Vagina (tissue), 2 donors: Measurements from ENCODE around the gene TAOK3. TPM values are rescaled to one million over a fixed set of nuclear protein-coding genes. Genes with fewer than 3 reads are reported as not detected.

Source experiments
- DNase-seq, 2 donors: peaks; one replicate each; pipeline ENCODE4 v3.0.0-alpha.2; 2017; ENCODE audit errors: extremely low spot score in 2 of 2
- H3K27ac ChIP-seq: fragments of 200-600 bp; sonication (generic); one replicate; pipeline ENCODE4 v1.5.1; 2019
- H3K27me3 ChIP-seq: fragments of 200-600 bp; sonication (generic); one replicate; pipeline ENCODE4 v1.5.1; 2019
- H3K36me3 ChIP-seq, 2 donors: fragments of 200-600 bp; sonication (generic); one replicate each; pipeline ENCODE4 v1.5.1; 2017 to 2019
- H3K4me1 ChIP-seq: fragments of 200-600 bp; sonication (generic); one replicate; pipeline ENCODE4 v1.5.1; 2019
- H3K4me3 ChIP-seq, 2 donors: fragments of 200-600 bp; sonication (generic); 1 replicate in 1 of 2; 2 replicates in 1 of 2; pipeline ENCODE4 v1.5.1; 2016 to 2019
- H3K9me3 ChIP-seq: fragments of 200-600 bp; sonication (generic); one replicate; pipeline ENCODE4 v1.5.1; 2019
- POLR2A ChIP-seq, 2 donors: fragments of 450-650 bp; IDR thresholded peaks; one replicate each; pipeline ENCODE4 v1.6.1; 2017; ENCODE audit warnings: antibody characterized with exemption in 2 of 2, mild to moderate bottlenecking in 2 of 2, moderate library complexity in 2 of 2
- POLR2AphosphoS5 ChIP-seq, 2 donors: sonication (generic); formaldehyde crosslinking; IDR thresholded peaks; one replicate each; pipeline ENCODE4 v1.9.0; 2017; ENCODE audit warnings: antibody characterized with exemption in 2 of 2, mild to moderate bottlenecking in 2 of 2, low read depth in 1 of 2; ENCODE audit not compliant: insufficient read depth in 1 of 2
- intact Hi-C: fragments of 100-400 bp; cut with DNase I; formaldehyde crosslinking; loops from one replicate; pipeline ENCODE4 v1.15.1; 2023
- total RNA-seq: library from RNA; depleted of rRNA; stranded (reverse); fragments of >200 nt; gene quantifications from one replicate; pipeline ENCODE4 v1.2.3, GENCODE V29; 2016
- TF ChIP-seq, protein P1 (sequence below), 3 experiments: fragments of 450-650 bp in 2 of 3; fragments of 200-600 bp in 1 of 3; sonication (generic) in 1 of 3; IDR thresholded peaks; one replicate each; pipeline ENCODE4 v1.5.1; 2017 to 2019; ENCODE audit warnings: antibody characterized with exemption in 3 of 3, mild to moderate bottlenecking in 2 of 3, moderate library complexity in 2 of 3

TAOK3 gene
- total RNA-seq, 1 donor from 2014 or later = 41.0 TPM

DNA sequence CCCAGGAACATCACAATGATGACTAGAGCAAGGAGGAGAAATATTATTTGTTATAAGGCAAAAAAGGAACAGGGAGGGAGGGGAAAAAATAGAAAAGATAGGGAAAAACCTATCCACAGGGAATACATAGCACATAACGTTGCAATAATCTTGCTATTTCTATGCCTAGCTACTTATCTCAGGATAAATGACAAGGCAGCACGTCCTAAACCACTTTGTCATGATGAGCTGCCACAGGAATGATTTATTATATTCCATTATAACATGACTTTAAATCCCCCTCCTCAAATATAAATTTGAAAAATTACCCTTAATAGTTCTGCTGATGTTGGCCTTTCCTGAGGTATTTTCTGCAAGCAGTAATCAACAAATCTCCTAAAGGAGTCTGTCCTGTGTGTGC lies 160.1 kb downstream of the TAOK3 start:
- H3K27ac ChIP-seq = no peak overlapping the region
- TF ChIP-seq POLR2AphosphoS5 (IDR thresholded peaks at IDR 0.05; ENCODE audit: insufficient read depth in 1 of 2, low read depth in 1 of 2) = no peak
- TF ChIP-seq, protein P1, sequence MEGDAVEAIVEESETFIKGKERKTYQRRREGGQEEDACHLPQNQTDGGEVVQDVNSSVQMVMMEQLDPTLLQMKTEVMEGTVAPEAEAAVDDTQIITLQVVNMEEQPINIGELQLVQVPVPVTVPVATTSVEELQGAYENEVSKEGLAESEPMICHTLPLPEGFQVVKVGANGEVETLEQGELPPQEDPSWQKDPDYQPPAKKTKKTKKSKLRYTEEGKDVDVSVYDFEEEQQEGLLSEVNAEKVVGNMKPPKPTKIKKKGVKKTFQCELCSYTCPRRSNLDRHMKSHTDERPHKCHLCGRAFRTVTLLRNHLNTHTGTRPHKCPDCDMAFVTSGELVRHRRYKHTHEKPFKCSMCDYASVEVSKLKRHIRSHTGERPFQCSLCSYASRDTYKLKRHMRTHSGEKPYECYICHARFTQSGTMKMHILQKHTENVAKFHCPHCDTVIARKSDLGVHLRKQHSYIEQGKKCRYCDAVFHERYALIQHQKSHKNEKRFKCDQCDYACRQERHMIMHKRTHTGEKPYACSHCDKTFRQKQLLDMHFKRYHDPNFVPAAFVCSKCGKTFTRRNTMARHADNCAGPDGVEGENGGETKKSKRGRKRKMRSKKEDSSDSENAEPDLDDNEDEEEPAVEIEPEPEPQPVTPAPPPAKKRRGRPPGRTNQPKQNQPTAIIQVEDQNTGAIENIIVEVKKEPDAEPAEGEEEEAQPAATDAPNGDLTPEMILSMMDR (IDR thresholded peaks at IDR 0.05) = no peak
- TF ChIP-seq POLR2A (IDR thresholded peaks at IDR 0.05) = no peak
- no peaks in the 10 kb centered on the region for H3K9me3 ChIP-seq
- DNase-seq = no peak
- H3K4me1 ChIP-seq = no peaks in the 10 kb centered on the region
- H3K36me3 ChIP-seq = peaks cover 0 to 10% of the 10 kb centered on the region in 2 donors
- H3K27me3 ChIP-seq = no peaks in the 10 kb centered on the region
- no peak overlapping the region for H3K4me3 ChIP-seq
- intact Hi-C loops = no loop called here

DNA sequence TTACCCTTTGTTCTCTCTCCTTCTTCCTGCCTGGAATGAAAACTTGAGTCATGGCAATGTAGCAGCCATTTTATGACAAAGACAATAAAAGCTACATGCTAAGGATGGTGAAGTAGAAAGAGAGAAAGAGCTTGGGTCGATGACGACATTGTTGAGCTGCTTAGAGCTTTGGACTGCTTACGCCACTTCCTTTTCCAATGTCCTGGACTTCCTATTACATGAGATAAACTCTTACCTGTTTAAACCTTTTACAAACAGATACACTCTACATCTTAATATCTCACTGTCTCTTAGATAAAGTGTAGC lies 166.6 kb downstream of the TAOK3 start:
- Histone ChIP-seq H3K36me3 (no peaks in the 10 kb centered on the region), H3K27me3 (no peaks in the 10 kb centered on the region), H3K4me3 (no peak overlapping the region), H3K4me1 (no peaks in the 10 kb centered on the region), H3K9me3 (no peaks in the 10 kb centered on the region), H3K27ac (no peak overlapping the region)
- intact Hi-C loops = no loop called here
- TF ChIP-seq POLR2AphosphoS5 (IDR thresholded peaks at IDR 0.05; ENCODE audit: insufficient read depth in 1 of 2, low read depth in 1 of 2) (no peak), POLR2A (IDR thresholded peaks at IDR 0.05) (no peak)
- TF ChIP-seq, protein P1 (IDR thresholded peaks at IDR 0.05) = no peak
- DNase-seq = no peak

DNA sequence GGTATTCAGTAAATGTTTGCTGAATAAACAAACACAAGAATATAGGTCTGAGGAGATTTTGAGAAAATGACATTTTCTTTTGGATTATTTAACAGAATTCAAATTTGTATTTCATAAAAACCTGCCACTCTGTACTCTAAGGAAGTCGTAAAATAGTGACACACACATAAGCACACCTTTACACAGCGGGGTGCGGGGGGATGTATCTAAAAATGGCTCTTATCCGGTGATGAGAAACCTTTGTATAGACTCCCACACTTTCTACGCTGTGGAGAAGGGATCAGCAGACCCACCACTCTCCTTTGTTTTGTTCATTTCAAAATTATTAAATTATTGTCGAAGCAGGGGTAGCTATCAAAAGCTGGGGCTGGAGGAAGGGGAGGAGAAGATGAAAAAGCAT lies 178.7 kb downstream of the TAOK3 start:
- H3K9me3 ChIP-seq = no peaks in the 10 kb centered on the region
- H3K27me3 ChIP-seq = no peaks in the 10 kb centered on the region
- intact Hi-C loops = no loop called here
- H3K4me1 ChIP-seq = peaks cover 17% of the 10 kb centered on the region
- H3K36me3 ChIP-seq = peaks cover 2 to 25% of the 10 kb centered on the region in 2 donors
- H3K27ac ChIP-seq = no peak overlapping the region
- no peak overlapping the region for H3K4me3 ChIP-seq
- TF ChIP-seq POLR2A (IDR thresholded peaks at IDR 0.05) = no peak
- DNase-seq = no peak

DNA sequence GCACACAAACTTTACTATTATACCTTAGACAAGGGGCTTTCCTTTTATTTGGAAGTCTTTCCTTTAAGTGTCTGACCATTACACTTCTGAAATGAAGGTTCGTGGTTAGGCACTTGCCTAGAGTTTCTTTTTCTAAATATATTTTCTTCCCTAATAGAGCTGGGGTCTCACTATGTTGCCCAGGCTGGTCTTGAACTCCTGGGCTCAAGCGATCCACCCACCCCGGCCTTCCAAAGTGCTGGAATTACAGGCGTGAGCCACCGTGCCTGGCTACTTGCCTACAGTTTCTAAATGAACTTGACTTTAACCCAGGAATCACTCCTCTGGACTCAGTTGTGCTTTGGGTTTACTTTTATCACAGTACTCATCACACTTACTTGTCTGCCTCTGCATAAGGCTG lies 179.2 kb downstream of the TAOK3 start:
- Histone ChIP-seq H3K4me1 (peaks cover 20% of the 10 kb centered on the region), H3K27ac (no peak overlapping the region), H3K9me3 (no peaks in the 10 kb centered on the region), H3K36me3 (peaks cover 0 to 21% of the 10 kb centered on the region in 2 donors), H3K4me3 (no peak overlapping the region), H3K27me3 (no peaks in the 10 kb centered on the region)
- DNase-seq = no peak
- TF ChIP-seq POLR2A (IDR thresholded peaks at IDR 0.05) (no peak), POLR2AphosphoS5 (IDR thresholded peaks at IDR 0.05; ENCODE audit: insufficient read depth in 1 of 2, low read depth in 1 of 2) (no peak)
- TF ChIP-seq, protein P1 (IDR thresholded peaks at IDR 0.05) = no peak
- intact Hi-C loops = no loop called here

DNA sequence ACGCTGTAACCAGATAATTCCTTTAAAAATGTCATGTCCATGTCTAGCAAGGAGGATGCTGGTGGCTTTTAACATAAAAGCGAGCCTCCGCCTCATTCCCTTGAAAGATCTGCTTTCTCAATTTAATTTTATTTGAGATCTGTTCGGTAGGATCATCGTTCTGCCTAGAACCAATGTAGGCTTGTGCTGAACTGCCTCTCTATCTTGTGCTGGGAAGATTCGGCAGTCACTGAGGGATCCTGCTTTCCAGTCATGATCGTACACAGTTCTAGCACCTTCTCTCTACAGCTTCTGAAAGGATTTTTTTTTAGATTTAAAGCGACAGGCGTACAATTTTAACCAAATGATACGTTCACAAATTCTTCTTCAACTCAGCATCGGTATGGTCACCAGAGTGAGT lies 182.4 kb downstream of the TAOK3 start:
- Histone ChIP-seq H3K4me3 (peak overlapping the region; percentile 34 to 37), H3K27ac (peak overlapping the region; percentile 82), H3K27me3 (no peaks in the 10 kb centered on the region), H3K9me3 (no peaks in the 10 kb centered on the region), H3K36me3 (peaks cover 0 to 8% of the 10 kb centered on the region in 2 donors), H3K4me1 (peaks cover 27% of the 10 kb centered on the region)
- peak in 1 of 2 donors; percentile 40 for TF ChIP-seq POLR2AphosphoS5 (IDR thresholded peaks at IDR 0.05; ENCODE audit: insufficient read depth in 1 of 2, low read depth in 1 of 2)
- TF ChIP-seq, protein P1 (IDR thresholded peaks at IDR 0.05) = no peak
- intact Hi-C loops = no loop called here
- DNase-seq = no peak

DNA sequence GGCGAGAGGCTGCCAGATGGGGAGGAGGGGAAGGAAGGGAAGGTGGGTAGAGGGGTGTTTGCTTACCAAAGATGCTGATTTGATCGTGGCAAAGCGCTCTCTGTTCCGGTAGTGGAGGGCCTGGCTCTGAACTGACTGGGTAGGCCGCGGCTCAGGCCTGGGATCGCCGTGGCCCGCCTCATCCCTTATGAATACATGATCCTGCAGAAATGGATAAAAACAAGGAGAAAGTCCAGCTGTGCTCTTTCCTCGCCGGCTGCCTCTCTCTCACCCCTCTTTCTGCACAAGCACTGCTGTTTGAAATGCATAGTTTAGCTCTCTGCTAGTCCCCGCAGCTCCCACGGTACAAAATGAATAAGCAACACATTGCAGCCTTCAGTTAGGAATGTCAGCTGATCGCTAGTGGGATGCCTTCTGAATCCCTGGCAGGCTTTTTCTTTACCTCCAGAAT lies 182.9 kb downstream of the TAOK3 start:
- intact Hi-C loops = no loop called here
- peak overlapping the region; percentile 82 for H3K27ac ChIP-seq
- H3K4me3 ChIP-seq = peak overlapping the region; percentile 34 to 37
- TF ChIP-seq POLR2A (IDR thresholded peaks at IDR 0.05) (no peak), POLR2AphosphoS5 (IDR thresholded peaks at IDR 0.05; ENCODE audit: insufficient read depth in 1 of 2, low read depth in 1 of 2) (no peak)
- TF ChIP-seq, protein P1 (IDR thresholded peaks at IDR 0.05) = no peak
- DNase-seq = no peak
- no peaks in the 10 kb centered on the region for H3K27me3 ChIP-seq
- H3K9me3 ChIP-seq = no peaks in the 10 kb centered on the region
- peaks cover 0 to 3% of the 10 kb centered on the region in 2 donors for H3K36me3 ChIP-seq
- H3K4me1 ChIP-seq = peaks cover 27% of the 10 kb centered on the region
